HCEC 1CT (cell line): ENCODE data around the gene ZNF419.
"Not testable (repeated sequence)": the region's sequence is repeated elsewhere in the genome, so short reads cannot be mapped to it uniquely, and the experiment has no call there.

Experiments
- DNase-seq: peaks from one replicate; pipeline ENCODE4 v3.0.0-alpha.2; 2017

Gene ZNF419

GRCh38 chr19:57487477-57488298 is at the start of gene ZNF419:
ZNF419 (plus strand) TSS chr19:57487750; CDS start chr19:57487951, 201 bp downstream.
- DNase-seq = peak; percentile 78

- no peak for DNase-seq
These were observed 49.6 kb upstream of the ZNF419 start for GRCh38 chr19:57437931-57438330.

- no peak for DNase-seq
These were observed 48.6 kb upstream of the ZNF419 start for GRCh38 chr19:57438925-57439324.

- DNase-seq = no peak
These were observed 45.4 kb upstream of the ZNF419 start for GRCh38 chr19:57441979-57442752.

GRCh38 chr19:57443121-57443696 is 44.3 kb upstream of the ZNF419 start:
- DNase-seq = no peak

GRCh38 chr19:57452307-57452706 is 35.2 kb upstream of the ZNF419 start:
- no peak for DNase-seq

GRCh38 chr19:57465680-57466381 is 21.7 kb upstream of the ZNF419 start:
- peak; percentile 21 for DNase-seq

GRCh38 chr19:57466489-57466888 is 21.1 kb upstream of the ZNF419 start:
- no peak for DNase-seq

GRCh38 chr19:57473646-57474045 is 13.9 kb upstream of the ZNF419 start:
- no peak for DNase-seq

- DNase-seq = peak; percentile 90
These were observed 10.2 kb upstream of the ZNF419 start, which contains the start of gene ZNF772 for GRCh38 chr19:57477191-57478008. ZNF772 (minus strand) TSS chr19:57477566; CDS start chr19:57477309, 257 bp downstream.

- DNase-seq = peak; percentile 11
These were observed 722 bp downstream of the ZNF419 start for GRCh38 chr19:57488299-57488644.

GRCh38 chr19:57499332-57499679 is 11.8 kb downstream of the ZNF419 start:
- DNase-seq = not testable (repeated sequence)

- DNase-seq = peak; percentile 92
These were observed 12.3 kb downstream of the ZNF419 start, which contains the start of gene ZNF773 for GRCh38 chr19:57499680-57500395. ZNF773 (plus strand) TSS chr19:57499938; CDS start chr19:57500081, 143 bp downstream.

- DNase-seq = peak; percentile 36
These were observed 12.8 kb downstream of the ZNF419 start for GRCh38 chr19:57500400-57500799.

GRCh38 chr19:57506163-57506562 is 18.6 kb downstream of the ZNF419 start:
- DNase-seq = no peak

GRCh38 chr19:57511484-57511883 is 23.9 kb downstream of the ZNF419 start:
- no peak for DNase-seq

- DNase-seq = no peak
These were observed 25.3 kb downstream of the ZNF419 start for GRCh38 chr19:57512845-57513244.

- DNase-seq = no peak
These were observed 27.7 kb downstream of the ZNF419 start for GRCh38 chr19:57515255-57515654.

- DNase-seq = not testable (repeated sequence)
These were observed 30.5 kb downstream of the ZNF419 start for GRCh38 chr19:57518021-57518420.

- peak; percentile 41 for DNase-seq
These were observed 39.8 kb downstream of the ZNF419 start, which contains the start of gene ZNF549 for GRCh38 chr19:57527136-57527881. ZNF549 (plus strand) TSS chr19:57527356; CDS start chr19:57527574, 218 bp downstream.
